ENCODE data around the gene CLCA2.

CLCA2 gene

GRCh38 chr1:86380257-86380861, 43.6 kb upstream of the CLCA2 start:
- TF ChIP-seq CTCF (conservative IDR thresholded peaks at IDR 0.05; ENCODE audit: low read depth, low read length), result peak; percentile 67
- H3K9ac ChIP-seq, result no peak overlapping the region
- no peak overlapping the region for H2AFZ ChIP-seq (ENCODE audit: low read depth)
- no peak overlapping the region for H3K4me3 ChIP-seq (IDR thresholded peaks at IDR 0.05; ENCODE audit: insufficient read depth, low read depth, low read length)
- peaks cover 25% of the 10 kb centered on the region for H3K4me1 ChIP-seq (ENCODE audit: low read depth, poor library complexity, severe bottlenecking)
- no peaks in the 10 kb centered on the region for H3K36me3 ChIP-seq (ENCODE audit: insufficient read depth)
- H4K20me1 ChIP-seq (ENCODE audit: insufficient read depth), result no peaks in the 10 kb centered on the region
- no peaks in the 10 kb centered on the region for H3K27me3 ChIP-seq (ENCODE audit: insufficient read depth, low read depth)
- H3K4me2 ChIP-seq, result peak overlapping the region; percentile 29; the same call in 1 of the 2 replicates
- H3K79me2 ChIP-seq (ENCODE audit: insufficient read depth, low read depth), result no peaks in the 10 kb centered on the region
- H3K27ac ChIP-seq, result no peak overlapping the region

GRCh38 chr1:86381223-86381622, 42.7 kb upstream of the CLCA2 start:
- Histone ChIP-seq H3K9ac (no peak overlapping the region), H3K27me3 (ENCODE audit: insufficient read depth, low read depth) (no peaks in the 10 kb centered on the region), H3K27ac (no peak overlapping the region), H3K79me2 (ENCODE audit: insufficient read depth, low read depth) (no peaks in the 10 kb centered on the region), H4K20me1 (ENCODE audit: insufficient read depth) (no peaks in the 10 kb centered on the region), H3K4me1 (ENCODE audit: low read depth, poor library complexity, severe bottlenecking) (peaks cover 25% of the 10 kb centered on the region), H2AFZ (ENCODE audit: low read depth) (no peak overlapping the region), H3K36me3 (ENCODE audit: insufficient read depth) (no peaks in the 10 kb centered on the region), H3K4me2 (no peak overlapping the region), H3K4me3 (IDR thresholded peaks at IDR 0.05; ENCODE audit: insufficient read depth, low read depth, low read length) (no peak overlapping the region)
- TF ChIP-seq CTCF (conservative IDR thresholded peaks at IDR 0.05; ENCODE audit: low read depth, low read length), result no peak

- H3K9ac ChIP-seq, result peak overlapping the region; percentile 15; the same call in 1 of the 2 replicates
- H3K4me1 ChIP-seq (ENCODE audit: low read depth, poor library complexity, severe bottlenecking), result peaks cover 25% of the 10 kb centered on the region
- H4K20me1 ChIP-seq (ENCODE audit: insufficient read depth), result no peaks in the 10 kb centered on the region
- no peak overlapping the region for H3K4me3 ChIP-seq (IDR thresholded peaks at IDR 0.05; ENCODE audit: insufficient read depth, low read depth, low read length)
- H3K79me2 ChIP-seq (ENCODE audit: insufficient read depth, low read depth), result no peaks in the 10 kb centered on the region
- no peaks in the 10 kb centered on the region for H3K36me3 ChIP-seq (ENCODE audit: insufficient read depth)
- 0 out of 2 replicates have a peak overlapping the region, but pooled peaks have one; percentile 10 for H3K27ac ChIP-seq
- no peak for TF ChIP-seq CTCF (conservative IDR thresholded peaks at IDR 0.05; ENCODE audit: low read depth, low read length)
- H3K27me3 ChIP-seq (ENCODE audit: insufficient read depth, low read depth), result no peaks in the 10 kb centered on the region
- H3K4me2 ChIP-seq, result peak overlapping the region; percentile 76
- peak overlapping the region; percentile 26; the same call in 1 of the 2 replicates for H2AFZ ChIP-seq (ENCODE audit: low read depth)
These were observed 41.1 kb upstream of the CLCA2 start for GRCh38 chr1:86382878-86383277.

DNA sequence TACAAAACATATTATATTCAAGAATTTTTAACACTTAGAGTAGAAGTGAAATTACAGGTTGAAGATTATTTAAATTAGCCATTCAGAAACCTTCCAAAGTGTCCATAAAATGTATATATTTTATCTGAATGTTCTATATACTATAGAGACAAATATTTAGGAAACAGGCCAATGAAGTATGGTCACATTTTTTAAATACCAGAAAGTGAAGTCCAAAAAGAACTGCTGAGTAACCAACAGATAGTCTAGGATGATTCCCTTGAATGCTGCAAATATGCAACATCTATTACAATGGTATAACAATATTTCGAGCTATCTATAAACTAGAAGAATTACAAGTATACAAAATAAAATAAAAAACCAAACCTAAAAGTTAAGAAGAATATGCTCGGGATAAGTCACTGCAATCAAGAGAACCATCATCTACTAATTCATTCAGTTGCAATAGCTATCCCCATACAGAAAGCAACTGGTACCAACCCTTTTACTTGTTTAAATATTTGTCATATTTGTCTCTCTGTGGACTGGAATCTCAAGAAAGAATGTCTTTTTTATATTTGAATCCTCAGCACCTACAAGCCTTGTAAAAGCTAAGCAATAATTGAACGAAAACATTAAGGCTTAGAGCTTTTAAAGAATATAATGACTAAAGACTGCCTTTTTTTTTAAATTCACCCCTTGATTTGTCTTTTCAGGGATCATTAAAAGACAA, 35.9 kb upstream of the CLCA2 start:
- no peak for TF ChIP-seq CTCF (conservative IDR thresholded peaks at IDR 0.05; ENCODE audit: low read depth, low read length)
- no peak overlapping the region for H3K4me3 ChIP-seq (IDR thresholded peaks at IDR 0.05; ENCODE audit: insufficient read depth, low read depth, low read length)
- peaks cover 24% of the 10 kb centered on the region for H3K4me1 ChIP-seq (ENCODE audit: low read depth, poor library complexity, severe bottlenecking)
- H3K4me2 ChIP-seq, result no peak overlapping the region
- H4K20me1 ChIP-seq (ENCODE audit: insufficient read depth), result no peaks in the 10 kb centered on the region
- no peak overlapping the region for H2AFZ ChIP-seq (ENCODE audit: low read depth)
- H3K79me2 ChIP-seq (ENCODE audit: insufficient read depth, low read depth), result no peaks in the 10 kb centered on the region
- no peaks in the 10 kb centered on the region for H3K36me3 ChIP-seq (ENCODE audit: insufficient read depth)
- H3K9ac ChIP-seq, result no peak overlapping the region
- no peaks in the 10 kb centered on the region for H3K27me3 ChIP-seq (ENCODE audit: insufficient read depth, low read depth)
- H3K27ac ChIP-seq, result no peak overlapping the region
